A673 (cell line): ENCODE data around the gene CDKAL1.

Source experiments
- EZH2 ChIP-seq: fragments of 200-600 bp; sonication (generic); IDR thresholded peaks from 2 replicates; pipeline ENCODE4 v1.6.1; 2017; ENCODE audit warnings: borderline replicate concordance, low read depth, mild to moderate bottlenecking, mixed read lengths, antibody characterized with exemption, low read length; ENCODE audit not compliant: poor library complexity, severe bottlenecking
- TF ChIP-seq, protein P1 (sequence below): fragments of 300-800, 200-600 bp; sonication (generic); conservative IDR thresholded peaks from 2 replicates; pipeline ENCODE4 v1.5.1; 2017; ENCODE audit warnings: low read depth, mild to moderate bottlenecking, antibody characterized with exemption, low read length, moderate library complexity, mixed read lengths

DNA sequence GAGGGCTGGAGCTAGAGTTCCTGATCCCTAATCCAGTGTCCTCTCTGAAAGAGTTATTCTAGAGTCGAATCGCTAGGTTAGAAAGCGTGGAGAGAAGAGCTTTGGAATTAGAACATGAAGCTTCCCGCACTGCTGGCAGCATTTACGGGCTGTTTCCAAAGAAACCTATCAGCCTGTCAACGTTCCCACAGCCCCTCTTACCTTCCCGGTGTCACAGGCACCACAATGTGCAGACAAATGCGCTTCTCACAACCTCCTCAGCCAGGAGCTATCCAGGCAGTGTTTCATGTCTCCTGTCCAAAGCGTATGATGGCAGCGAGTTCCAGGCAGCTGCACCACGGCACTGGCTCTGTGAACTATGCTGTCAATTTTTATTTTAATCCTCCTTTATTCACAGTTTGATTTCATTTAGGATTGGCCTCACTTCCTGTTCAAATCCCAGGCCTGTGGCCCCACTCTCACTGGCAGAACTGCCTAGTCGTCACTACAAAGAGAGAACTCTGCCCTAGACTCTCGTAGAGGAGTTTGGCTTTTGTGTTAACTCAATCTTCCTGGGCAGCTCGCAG is 736.5 kb downstream of the CDKAL1 start:
- TF ChIP-seq, protein P1, sequence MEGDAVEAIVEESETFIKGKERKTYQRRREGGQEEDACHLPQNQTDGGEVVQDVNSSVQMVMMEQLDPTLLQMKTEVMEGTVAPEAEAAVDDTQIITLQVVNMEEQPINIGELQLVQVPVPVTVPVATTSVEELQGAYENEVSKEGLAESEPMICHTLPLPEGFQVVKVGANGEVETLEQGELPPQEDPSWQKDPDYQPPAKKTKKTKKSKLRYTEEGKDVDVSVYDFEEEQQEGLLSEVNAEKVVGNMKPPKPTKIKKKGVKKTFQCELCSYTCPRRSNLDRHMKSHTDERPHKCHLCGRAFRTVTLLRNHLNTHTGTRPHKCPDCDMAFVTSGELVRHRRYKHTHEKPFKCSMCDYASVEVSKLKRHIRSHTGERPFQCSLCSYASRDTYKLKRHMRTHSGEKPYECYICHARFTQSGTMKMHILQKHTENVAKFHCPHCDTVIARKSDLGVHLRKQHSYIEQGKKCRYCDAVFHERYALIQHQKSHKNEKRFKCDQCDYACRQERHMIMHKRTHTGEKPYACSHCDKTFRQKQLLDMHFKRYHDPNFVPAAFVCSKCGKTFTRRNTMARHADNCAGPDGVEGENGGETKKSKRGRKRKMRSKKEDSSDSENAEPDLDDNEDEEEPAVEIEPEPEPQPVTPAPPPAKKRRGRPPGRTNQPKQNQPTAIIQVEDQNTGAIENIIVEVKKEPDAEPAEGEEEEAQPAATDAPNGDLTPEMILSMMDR: no peak
- no peak for TF ChIP-seq EZH2
